ENCODE results near the gene KMT2E.

Gene KMT2E

DNA sequence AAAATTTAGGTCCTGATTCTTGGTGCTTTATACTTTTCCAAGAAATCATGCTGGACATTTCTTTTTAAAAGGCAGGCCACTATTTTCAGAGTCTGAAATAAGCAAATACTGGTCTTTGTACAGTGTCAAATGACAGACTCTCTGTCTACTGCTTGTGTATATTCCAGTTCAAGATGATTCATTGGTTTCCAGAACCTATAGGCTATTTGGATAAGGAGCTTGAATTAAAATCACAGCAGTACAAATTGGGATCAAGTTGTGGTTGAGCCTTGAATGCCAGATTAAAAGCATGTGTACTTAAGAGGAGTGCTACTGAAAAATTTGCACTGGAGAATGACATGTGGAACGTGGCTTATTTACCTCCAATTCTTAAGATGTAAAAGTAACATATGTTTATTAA lies 10.7 kb downstream of the KMT2E start (continued):
- TF ChIP-seq, protein P1, sequence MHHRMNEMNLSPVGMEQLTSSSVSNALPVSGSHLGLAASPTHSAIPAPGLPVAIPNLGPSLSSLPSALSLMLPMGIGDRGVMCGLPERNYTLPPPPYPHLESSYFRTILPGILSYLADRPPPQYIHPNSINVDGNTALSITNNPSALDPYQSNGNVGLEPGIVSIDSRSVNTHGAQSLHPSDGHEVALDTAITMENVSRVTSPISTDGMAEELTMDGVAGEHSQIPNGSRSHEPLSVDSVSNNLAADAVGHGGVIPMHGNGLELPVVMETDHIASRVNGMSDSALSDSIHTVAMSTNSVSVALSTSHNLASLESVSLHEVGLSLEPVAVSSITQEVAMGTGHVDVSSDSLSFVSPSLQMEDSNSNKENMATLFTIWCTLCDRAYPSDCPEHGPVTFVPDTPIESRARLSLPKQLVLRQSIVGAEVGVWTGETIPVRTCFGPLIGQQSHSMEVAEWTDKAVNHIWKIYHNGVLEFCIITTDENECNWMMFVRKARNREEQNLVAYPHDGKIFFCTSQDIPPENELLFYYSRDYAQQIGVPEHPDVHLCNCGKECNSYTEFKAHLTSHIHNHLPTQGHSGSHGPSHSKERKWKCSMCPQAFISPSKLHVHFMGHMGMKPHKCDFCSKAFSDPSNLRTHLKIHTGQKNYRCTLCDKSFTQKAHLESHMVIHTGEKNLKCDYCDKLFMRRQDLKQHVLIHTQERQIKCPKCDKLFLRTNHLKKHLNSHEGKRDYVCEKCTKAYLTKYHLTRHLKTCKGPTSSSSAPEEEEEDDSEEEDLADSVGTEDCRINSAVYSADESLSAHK (tag by site-specific recombination; IDR thresholded peaks at IDR 0.05), result peak; percentile 82; the same call in 1 of the 2 replicates
- TF ChIP-seq ZBTB8A (tag by site-specific recombination; IDR thresholded peaks at IDR 0.05), result 0 out of 2 replicates have a peak, but pooled peaks have one; percentile 11
- TF ChIP-seq ZNF530 (tag by site-specific recombination; IDR thresholded peaks at IDR 0.05; ENCODE audit: low read depth), result no peak
- TF ChIP-seq ZNF211 (tag by site-specific recombination; IDR thresholded peaks at IDR 0.05; ENCODE audit: low read depth), result no peak
- 0 out of 2 replicates have a peak, but pooled peaks have one; percentile 72 for TF ChIP-seq ZNF610 (tag by site-specific recombination; IDR thresholded peaks at IDR 0.05; ENCODE audit: borderline replicate concordance)
- TF ChIP-seq OSR2 (tag by site-specific recombination; IDR thresholded peaks at IDR 0.05), result peak; percentile 99
- TF ChIP-seq, protein P2, sequence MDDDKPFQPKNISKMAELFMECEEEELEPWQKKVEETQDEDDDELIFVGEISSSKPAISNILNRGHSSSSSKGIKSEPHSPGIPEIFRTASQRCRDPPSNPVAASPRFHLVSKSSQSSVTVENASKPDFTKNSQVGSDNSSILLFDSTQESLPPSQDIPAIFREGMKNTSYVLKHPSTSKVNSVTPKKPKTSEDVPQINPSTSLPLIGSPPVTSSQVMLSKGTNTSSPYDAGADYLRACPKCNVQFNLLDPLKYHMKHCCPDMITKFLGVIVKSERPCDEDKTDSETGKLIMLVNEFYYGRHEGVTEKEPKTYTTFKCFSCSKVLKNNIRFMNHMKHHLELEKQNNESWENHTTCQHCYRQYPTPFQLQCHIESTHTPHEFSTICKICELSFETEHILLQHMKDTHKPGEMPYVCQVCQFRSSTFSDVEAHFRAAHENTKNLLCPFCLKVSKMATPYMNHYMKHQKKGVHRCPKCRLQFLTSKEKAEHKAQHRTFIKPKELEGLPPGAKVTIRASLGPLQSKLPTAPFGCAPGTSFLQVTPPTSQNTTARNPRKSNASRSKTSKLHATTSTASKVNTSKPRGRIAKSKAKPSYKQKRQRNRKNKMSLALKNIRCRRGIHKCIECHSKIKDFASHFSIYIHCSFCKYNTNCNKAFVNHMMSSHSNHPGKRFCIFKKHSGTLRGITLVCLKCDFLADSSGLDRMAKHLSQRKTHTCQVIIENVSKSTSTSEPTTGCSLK (tag by site-specific recombination; IDR thresholded peaks at IDR 0.05), result no peak
- TF ChIP-seq ZNF664 (tag by site-specific recombination; IDR thresholded peaks at IDR 0.05), result no peak
- TF ChIP-seq ZNF843 (tag by site-specific recombination; IDR thresholded peaks at IDR 0.05), result peak; percentile 97
- no peak for TF ChIP-seq ZNF155 (tag by site-specific recombination; IDR thresholded peaks at IDR 0.05)
- TF ChIP-seq ZEB2 (tag by site-specific recombination; IDR thresholded peaks at IDR 0.05), result peak; percentile 67; the same call in 1 of the 2 replicates
- peak; percentile 75; the same call in 1 of the 2 replicates for TF ChIP-seq ZNF10 (tag by site-specific recombination; IDR thresholded peaks at IDR 0.05)
- peak; percentile 69; the same call in 1 of the 2 replicates for TF ChIP-seq ZNF561 (tag by site-specific recombination; IDR thresholded peaks at IDR 0.05; ENCODE audit: borderline replicate concordance)
- TF ChIP-seq ZFHX2 (tag by site-specific recombination; conservative IDR thresholded peaks at IDR 0.05), result no peak
- TF ChIP-seq, protein P3, sequence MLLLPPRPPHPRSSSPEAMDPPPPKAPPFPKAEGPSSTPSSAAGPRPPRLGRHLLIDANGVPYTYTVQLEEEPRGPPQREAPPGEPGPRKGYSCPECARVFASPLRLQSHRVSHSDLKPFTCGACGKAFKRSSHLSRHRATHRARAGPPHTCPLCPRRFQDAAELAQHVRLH (tag by site-specific recombination; IDR thresholded peaks at IDR 0.05), result peak; percentile 80; the same call in 1 of the 2 replicates
- no peak for TF ChIP-seq ZNF48 (tag by site-specific recombination; IDR thresholded peaks at IDR 0.05)
- TF ChIP-seq BCL11A (tag by site-specific recombination; IDR thresholded peaks at IDR 0.05; ENCODE audit: low read depth), result peak; percentile 73; the same call in 1 of the 2 replicates
- TF ChIP-seq, protein P4, sequence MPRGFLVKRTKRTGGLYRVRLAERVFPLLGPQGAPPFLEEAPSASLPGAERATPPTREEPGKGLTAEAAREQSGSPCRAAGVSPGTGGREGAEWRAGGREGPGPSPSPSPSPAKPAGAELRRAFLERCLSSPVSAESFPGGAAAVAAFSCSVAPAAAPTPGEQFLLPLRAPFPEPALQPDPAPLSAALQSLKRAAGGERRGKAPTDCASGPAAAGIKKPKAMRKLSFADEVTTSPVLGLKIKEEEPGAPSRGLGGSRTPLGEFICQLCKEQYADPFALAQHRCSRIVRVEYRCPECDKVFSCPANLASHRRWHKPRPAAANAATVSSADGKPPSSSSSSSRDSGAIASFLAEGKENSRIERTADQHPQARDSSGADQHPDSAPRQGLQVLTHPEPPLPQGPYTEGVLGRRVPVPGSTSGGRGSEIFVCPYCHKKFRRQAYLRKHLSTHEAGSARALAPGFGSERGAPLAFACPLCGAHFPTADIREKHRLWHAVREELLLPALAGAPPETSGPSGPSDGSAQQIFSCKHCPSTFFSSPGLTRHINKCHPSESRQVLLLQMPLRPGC (tag by site-specific recombination; IDR thresholded peaks at IDR 0.05), result peak; percentile 94
- TF ChIP-seq ZNF596 (tag by site-specific recombination; IDR thresholded peaks at IDR 0.05), result no peak
- TF ChIP-seq, protein P5, sequence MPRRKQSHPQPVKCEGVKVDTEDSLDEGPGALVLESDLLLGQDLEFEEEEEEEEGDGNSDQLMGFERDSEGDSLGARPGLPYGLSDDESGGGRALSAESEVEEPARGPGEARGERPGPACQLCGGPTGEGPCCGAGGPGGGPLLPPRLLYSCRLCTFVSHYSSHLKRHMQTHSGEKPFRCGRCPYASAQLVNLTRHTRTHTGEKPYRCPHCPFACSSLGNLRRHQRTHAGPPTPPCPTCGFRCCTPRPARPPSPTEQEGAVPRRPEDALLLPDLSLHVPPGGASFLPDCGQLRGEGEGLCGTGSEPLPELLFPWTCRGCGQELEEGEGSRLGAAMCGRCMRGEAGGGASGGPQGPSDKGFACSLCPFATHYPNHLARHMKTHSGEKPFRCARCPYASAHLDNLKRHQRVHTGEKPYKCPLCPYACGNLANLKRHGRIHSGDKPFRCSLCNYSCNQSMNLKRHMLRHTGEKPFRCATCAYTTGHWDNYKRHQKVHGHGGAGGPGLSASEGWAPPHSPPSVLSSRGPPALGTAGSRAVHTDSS (tag by site-specific recombination; IDR thresholded peaks at IDR 0.05), result peak; percentile 20; the same call in 1 of the 2 replicates
- TF ChIP-seq FEZF1 (tag by site-specific recombination; IDR thresholded peaks at IDR 0.05), result peak; percentile 73
- TF ChIP-seq, protein P6, sequence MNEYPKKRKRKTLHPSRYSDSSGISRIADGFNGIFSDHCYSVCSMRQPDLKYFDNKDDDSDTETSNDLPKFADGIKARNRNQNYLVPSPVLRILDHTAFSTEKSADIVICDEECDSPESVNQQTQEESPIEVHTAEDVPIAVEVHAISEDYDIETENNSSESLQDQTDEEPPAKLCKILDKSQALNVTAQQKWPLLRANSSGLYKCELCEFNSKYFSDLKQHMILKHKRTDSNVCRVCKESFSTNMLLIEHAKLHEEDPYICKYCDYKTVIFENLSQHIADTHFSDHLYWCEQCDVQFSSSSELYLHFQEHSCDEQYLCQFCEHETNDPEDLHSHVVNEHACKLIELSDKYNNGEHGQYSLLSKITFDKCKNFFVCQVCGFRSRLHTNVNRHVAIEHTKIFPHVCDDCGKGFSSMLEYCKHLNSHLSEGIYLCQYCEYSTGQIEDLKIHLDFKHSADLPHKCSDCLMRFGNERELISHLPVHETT (tag by site-specific recombination; IDR thresholded peaks at IDR 0.05), result 0 out of 2 replicates have a peak, but pooled peaks have one; percentile 31
- TF ChIP-seq ZBTB21 (tag by site-specific recombination; IDR thresholded peaks at IDR 0.05), result no peak
- TF ChIP-seq SCRT1 (tag by site-specific recombination; IDR thresholded peaks at IDR 0.05; ENCODE audit: borderline replicate concordance), result 0 out of 2 replicates have a peak, but pooled peaks have one; percentile 40
- 0 out of 2 replicates have a peak, but pooled peaks have one; percentile 43 for TF ChIP-seq ZNF626 (tag by site-specific recombination; IDR thresholded peaks at IDR 0.05)
- peak; percentile 84 for TF ChIP-seq ZSCAN30 (tag by site-specific recombination; IDR thresholded peaks at IDR 0.05)
- TF ChIP-seq GFI1B (tag by site-specific recombination; IDR thresholded peaks at IDR 0.05), result peak; percentile 100
- TF ChIP-seq, protein P7, sequence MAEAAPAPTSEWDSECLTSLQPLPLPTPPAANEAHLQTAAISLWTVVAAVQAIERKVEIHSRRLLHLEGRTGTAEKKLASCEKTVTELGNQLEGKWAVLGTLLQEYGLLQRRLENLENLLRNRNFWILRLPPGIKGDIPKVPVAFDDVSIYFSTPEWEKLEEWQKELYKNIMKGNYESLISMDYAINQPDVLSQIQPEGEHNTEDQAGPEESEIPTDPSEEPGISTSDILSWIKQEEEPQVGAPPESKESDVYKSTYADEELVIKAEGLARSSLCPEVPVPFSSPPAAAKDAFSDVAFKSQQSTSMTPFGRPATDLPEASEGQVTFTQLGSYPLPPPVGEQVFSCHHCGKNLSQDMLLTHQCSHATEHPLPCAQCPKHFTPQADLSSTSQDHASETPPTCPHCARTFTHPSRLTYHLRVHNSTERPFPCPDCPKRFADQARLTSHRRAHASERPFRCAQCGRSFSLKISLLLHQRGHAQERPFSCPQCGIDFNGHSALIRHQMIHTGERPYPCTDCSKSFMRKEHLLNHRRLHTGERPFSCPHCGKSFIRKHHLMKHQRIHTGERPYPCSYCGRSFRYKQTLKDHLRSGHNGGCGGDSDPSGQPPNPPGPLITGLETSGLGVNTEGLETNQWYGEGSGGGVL (tag by site-specific recombination; IDR thresholded peaks at IDR 0.05), result no peak

Measured in HEK293 (cell line).